ENCODE results near the gene ZNF575.

The ZNF575 gene

GRCh38 chr19:43545276-43545675, 12.3 kb downstream of the ZNF575 start:
- TF ChIP-seq GATA3 (IDR thresholded peaks at IDR 0.05; ENCODE audit: low read depth, low read length) (no peak), GATA2 (IDR thresholded peaks at IDR 0.05; ENCODE audit: low read depth, low read length) (no peak)

GRCh38 chr19:43545981-43546380, 13.0 kb downstream of the ZNF575 start:
- TF ChIP-seq GATA2 (IDR thresholded peaks at IDR 0.05; ENCODE audit: low read depth, low read length) (no peak), GATA3 (IDR thresholded peaks at IDR 0.05; ENCODE audit: low read depth, low read length) (no peak)

GRCh38 chr19:43546581-43546980, 13.6 kb downstream of the ZNF575 start:
- no peak for TF ChIP-seq GATA2 (IDR thresholded peaks at IDR 0.05; ENCODE audit: low read depth, low read length)
- TF ChIP-seq GATA3 (IDR thresholded peaks at IDR 0.05; ENCODE audit: low read depth, low read length): no peak

GRCh38 chr19:43548706-43549105, 15.7 kb downstream of the ZNF575 start:
- TF ChIP-seq GATA3 (IDR thresholded peaks at IDR 0.05; ENCODE audit: low read depth, low read length): no peak
- no peak for TF ChIP-seq GATA2 (IDR thresholded peaks at IDR 0.05; ENCODE audit: low read depth, low read length)

DNA sequence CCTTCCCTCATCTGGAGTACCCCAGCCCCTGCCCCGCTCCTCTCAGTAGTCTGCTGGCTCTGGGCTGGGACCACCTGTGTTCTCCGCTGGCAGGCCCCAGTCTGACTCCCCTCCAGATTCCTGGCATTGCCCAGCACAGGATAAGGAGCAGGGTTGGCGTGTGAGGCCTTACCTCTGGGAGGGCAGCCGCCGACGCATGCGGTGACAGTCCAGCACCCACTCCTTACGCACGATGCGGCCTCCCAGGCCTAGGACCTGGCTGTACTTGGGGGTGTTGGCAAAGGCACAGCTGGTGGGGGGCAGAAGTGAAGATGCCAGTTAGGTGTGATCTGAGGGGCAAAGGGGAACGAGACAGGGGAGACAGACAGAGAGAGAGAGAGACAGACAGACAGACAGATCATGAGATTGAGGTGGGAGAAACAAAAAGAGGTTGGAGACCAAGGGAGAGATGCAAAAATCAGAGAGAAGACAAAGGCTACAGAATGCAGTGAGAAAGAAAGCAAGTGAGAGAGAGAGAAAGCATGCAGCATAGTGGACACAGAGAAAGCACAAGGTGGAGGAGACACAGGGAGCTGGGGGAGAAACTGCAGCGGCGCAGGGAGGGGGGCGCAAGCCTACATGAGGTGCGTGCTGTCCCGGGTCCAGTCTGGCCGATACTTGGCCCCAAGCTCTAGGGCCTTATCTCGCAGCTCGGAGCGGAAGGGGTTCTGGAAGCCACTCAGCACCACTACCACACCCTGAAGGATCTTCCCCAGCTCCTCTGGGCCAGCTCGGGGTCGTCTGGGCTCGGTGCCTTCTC, 18.6 kb downstream of the ZNF575 start:
- TF ChIP-seq GATA2 (IDR thresholded peaks at IDR 0.05; ENCODE audit: low read depth, low read length) (no peak), GATA3 (IDR thresholded peaks at IDR 0.05; ENCODE audit: low read depth, low read length) (no peak)

GRCh38 chr19:43552198-43552450, 19.1 kb downstream of the ZNF575 start:
- TF ChIP-seq GATA2 (IDR thresholded peaks at IDR 0.05; ENCODE audit: low read depth, low read length) (no peak), GATA3 (IDR thresholded peaks at IDR 0.05; ENCODE audit: low read depth, low read length) (no peak)

GRCh38 chr19:43552616-43553015, 19.6 kb downstream of the ZNF575 start:
- TF ChIP-seq GATA2 (IDR thresholded peaks at IDR 0.05; ENCODE audit: low read depth, low read length) (no peak), GATA3 (IDR thresholded peaks at IDR 0.05; ENCODE audit: low read depth, low read length) (no peak)

DNA sequence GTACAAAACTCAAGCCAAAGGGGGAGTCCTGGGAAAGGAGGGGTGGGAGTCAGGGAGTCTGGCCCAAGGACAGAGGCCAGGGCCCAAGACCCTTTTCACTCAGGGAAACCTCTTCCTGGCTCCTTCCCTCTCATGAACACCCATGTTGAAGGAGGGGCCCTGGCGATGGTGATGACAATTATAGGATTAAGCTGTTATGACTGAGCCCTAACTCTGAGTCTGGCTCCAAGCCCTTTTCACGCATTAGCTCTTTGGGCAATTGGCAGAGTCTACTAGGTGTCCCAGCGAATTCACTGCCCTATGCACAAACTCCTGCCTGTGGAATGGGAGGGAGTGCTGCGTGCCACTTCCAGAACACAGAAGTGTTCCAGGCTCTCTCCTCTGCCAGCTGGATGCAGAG, 20.7 kb downstream of the ZNF575 start:
- TF ChIP-seq GATA3 (IDR thresholded peaks at IDR 0.05; ENCODE audit: low read depth, low read length): no peak
- no peak for TF ChIP-seq GATA2 (IDR thresholded peaks at IDR 0.05; ENCODE audit: low read depth, low read length)

DNA sequence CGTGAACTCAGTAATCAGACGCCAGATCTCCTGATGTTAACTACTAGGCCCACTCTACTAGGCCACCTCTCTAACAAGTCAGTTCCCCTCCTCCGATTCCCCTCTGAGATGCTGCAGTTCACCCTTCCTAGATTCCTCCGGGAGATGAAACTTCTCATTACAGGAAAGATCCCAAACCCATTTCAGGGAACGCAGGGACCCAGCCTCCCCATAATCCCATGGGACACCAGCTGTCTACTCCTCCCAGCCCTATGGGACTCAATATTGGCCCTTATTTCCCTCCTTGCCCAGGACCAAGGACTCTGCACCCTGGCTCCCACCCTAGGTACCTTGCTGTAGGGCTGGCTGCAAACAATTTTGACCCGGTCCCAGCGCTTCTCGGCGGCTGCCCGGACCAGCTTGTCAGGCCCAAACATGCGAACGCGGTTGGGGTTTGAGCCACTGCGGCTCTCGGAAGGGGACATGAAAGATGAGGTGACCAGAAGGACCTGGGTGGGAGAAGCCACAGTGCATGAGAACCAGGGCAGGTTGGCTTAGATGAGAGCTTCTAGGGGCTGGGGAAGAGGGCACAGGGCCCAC, 21.4 kb downstream of the ZNF575 start:
- no peak for TF ChIP-seq GATA3 (IDR thresholded peaks at IDR 0.05; ENCODE audit: low read depth, low read length)

DNA sequence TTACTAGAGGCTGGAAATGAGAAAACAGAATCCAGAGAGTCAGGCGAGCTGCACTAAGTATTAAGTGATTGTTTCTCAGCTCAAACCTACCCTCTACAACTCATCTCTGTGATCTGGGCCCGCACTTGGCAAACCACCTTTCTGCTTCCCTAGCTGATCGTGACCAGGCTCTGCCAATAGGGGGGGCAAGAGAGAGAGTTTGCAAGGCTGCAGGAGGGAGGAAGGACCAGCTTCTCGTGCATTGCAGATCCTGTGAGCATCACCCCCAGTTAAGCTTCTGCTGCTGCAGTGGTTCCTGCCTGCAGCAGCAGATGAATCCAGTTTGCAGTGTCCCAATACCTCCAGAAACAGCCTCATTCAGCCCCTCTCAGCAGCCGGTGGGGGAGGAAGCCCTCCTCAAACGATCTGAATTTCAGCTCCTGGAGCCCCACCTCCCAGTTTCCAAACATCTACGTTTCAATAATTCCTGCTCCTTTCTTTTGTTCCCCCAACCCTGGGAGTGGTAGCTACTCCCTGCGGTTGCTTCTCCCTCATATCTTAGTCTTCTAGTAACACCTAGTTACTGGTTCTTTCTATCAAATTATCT, 22.3 kb downstream of the ZNF575 start:
- no peak for TF ChIP-seq GATA3 (IDR thresholded peaks at IDR 0.05; ENCODE audit: low read depth, low read length)
- TF ChIP-seq GATA2 (IDR thresholded peaks at IDR 0.05; ENCODE audit: low read depth, low read length): no peak

GRCh38 chr19:43560687-43561086, 27.7 kb downstream of the ZNF575 start:
- TF ChIP-seq GATA2 (IDR thresholded peaks at IDR 0.05; ENCODE audit: low read depth, low read length) (no peak), GATA3 (IDR thresholded peaks at IDR 0.05; ENCODE audit: low read depth, low read length) (no peak)

GRCh38 chr19:43561139-43561970, 28.4 kb downstream of the ZNF575 start:
- no peak for TF ChIP-seq GATA3 (IDR thresholded peaks at IDR 0.05; ENCODE audit: low read depth, low read length)
- TF ChIP-seq GATA2 (IDR thresholded peaks at IDR 0.05; ENCODE audit: low read depth, low read length): no peak

DNA sequence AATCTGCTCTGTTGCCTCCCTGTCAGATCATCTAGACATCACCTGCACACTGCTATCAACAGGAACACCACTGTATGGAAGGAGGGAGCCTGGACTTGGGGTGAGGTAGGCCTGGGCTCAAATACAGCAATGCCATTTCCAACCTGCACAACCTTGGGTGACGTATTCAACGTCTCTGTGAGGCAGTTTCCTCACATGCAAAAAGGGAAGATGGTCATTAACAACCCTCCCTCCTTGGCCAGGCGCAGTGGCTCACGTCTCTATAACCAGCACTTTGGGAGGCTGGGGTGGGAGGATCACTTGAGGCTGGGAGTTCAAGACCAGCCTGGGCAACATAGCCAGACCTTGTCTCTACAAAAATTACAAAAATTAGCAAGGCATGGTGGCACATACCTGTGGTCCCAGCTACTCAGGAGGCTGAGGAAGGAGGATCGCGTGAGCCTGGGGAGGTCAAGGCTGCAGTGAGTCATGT, 29.3 kb downstream of the ZNF575 start:
- TF ChIP-seq GATA2 (IDR thresholded peaks at IDR 0.05; ENCODE audit: low read depth, low read length) (no peak), GATA3 (IDR thresholded peaks at IDR 0.05; ENCODE audit: low read depth, low read length) (no peak)

DNA sequence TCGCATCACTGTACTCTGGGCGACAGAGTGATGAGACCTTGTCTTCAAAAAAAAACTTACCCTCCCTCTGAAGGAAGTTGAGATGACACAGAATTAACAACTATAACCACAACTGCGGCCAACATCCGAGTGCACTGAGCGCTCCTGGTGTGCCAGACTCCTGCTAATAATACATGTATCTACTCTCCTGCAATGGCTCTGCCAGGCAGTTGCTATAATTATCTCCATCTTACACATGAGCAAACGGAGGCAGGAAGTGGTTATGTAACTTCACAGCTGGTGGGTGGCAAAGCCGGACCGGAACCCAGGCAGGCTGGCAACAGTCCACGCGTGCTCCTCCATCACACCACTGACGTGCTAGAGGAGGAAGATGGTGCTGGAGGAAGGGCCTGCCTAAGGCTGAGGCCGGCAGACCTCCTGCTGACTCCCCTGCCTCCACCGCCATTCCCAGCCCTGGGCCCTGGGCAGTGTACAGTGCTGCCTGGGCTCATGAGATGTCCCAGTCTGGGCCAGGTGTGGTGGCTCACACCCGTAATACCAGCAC, 29.8 kb downstream of the ZNF575 start:
- TF ChIP-seq GATA2 (IDR thresholded peaks at IDR 0.05; ENCODE audit: low read depth, low read length) (no peak), GATA3 (IDR thresholded peaks at IDR 0.05; ENCODE audit: low read depth, low read length) (no peak)
